Fibroblast of mammary gland (primary cell): ENCODE measurements around the gene AMPH.

Experiments
- DNase-seq: peaks from one replicate; pipeline ENCODE4 v3.0.0-alpha.2; 2010; ENCODE audit warnings: low read depth
- H3K4me3 ChIP-seq: 2 replicates; pipeline ENCODE4 v1.5.1; 2011; ENCODE audit warnings: low read depth, mild to moderate bottlenecking, low read length, moderate library complexity; ENCODE audit not compliant: control insufficient read depth
- TF ChIP-seq, protein P1 (sequence below): conservative IDR thresholded peaks from 2 replicates; pipeline ENCODE4 v1.5.1; 2011; ENCODE audit warnings: low read depth, low read length, inconsistent platforms; ENCODE audit not compliant: control insufficient read depth, insufficient read depth

Gene AMPH

GRCh38 chr7:38628630-38629385 lies 2.4 kb downstream of the AMPH start:
- TF ChIP-seq, protein P1, sequence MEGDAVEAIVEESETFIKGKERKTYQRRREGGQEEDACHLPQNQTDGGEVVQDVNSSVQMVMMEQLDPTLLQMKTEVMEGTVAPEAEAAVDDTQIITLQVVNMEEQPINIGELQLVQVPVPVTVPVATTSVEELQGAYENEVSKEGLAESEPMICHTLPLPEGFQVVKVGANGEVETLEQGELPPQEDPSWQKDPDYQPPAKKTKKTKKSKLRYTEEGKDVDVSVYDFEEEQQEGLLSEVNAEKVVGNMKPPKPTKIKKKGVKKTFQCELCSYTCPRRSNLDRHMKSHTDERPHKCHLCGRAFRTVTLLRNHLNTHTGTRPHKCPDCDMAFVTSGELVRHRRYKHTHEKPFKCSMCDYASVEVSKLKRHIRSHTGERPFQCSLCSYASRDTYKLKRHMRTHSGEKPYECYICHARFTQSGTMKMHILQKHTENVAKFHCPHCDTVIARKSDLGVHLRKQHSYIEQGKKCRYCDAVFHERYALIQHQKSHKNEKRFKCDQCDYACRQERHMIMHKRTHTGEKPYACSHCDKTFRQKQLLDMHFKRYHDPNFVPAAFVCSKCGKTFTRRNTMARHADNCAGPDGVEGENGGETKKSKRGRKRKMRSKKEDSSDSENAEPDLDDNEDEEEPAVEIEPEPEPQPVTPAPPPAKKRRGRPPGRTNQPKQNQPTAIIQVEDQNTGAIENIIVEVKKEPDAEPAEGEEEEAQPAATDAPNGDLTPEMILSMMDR: no peak
- DNase-seq: peak; percentile 74
- H3K4me3 ChIP-seq: no peak overlapping the region

GRCh38 chr7:38625866-38626265 lies 5.3 kb downstream of the AMPH start:
- no peak for DNase-seq
- H3K4me3 ChIP-seq: no peak overlapping the region
- TF ChIP-seq, protein P1: no peak

DNA sequence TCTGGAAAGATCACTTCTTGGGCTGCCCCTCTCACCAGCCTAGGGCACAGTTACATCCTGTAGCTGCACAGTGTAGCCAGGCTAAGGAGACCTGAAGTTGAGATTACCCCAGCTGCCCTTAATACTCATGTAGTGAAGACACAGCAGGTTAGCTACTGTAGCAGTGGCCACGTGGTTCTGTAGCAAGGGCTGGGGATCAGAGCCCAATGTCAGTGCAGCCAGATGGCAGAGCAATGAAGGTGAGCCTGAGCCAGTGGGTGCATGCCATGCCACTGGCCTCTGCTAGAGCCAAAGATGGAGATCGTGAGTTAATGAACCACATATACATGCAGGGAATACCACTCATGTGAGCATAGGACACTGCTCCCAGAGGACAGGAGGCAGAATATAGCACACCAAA lies 15.5 kb downstream of the AMPH start:
- DNase-seq: no peak
- TF ChIP-seq, protein P1: no peak
- no peak overlapping the region for H3K4me3 ChIP-seq

DNA sequence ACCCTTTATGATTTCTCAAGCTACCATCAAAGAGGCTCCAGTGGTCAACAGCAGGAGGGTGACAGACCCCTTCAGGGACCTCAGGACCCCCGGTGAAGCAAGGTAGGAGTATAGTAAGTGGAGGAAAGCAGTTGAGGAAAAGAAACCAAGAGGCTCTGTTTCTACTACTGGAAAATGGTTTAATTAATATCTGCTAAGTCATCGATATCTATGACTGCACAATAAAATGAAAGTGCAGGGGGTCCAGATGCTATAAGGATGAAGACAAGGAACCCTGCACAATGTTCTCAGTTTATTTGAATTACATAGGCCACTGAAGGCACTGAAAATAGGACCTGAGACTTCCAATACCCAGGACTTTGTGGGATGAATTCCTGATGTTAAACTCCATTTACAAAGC lies 23.7 kb downstream of the AMPH start:
- TF ChIP-seq, protein P1: no peak
- no peak for DNase-seq
- no peak overlapping the region for H3K4me3 ChIP-seq

DNA sequence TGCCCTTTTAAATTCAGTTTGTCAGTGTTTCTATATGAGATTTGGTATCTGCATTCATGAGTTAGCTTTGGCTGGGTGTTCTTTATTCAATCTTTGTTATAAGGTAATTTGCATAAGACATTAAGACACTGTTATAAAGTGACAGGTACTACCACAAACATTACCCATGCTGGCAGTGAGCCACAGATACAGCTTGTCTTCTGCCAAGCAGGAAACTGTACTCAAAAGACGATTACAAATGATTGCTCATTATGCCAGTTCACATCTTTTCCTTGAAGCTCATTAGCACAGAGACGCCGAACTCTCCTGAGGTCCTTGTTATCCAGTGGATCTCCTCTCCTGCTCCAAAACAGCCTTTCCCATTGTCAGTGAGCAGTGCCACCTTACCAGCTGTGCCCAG lies 30.4 kb downstream of the AMPH start:
- TF ChIP-seq, protein P1: no peak
- no peak overlapping the region for H3K4me3 ChIP-seq
- DNase-seq: no peak

GRCh38 chr7:38594949-38595348 lies 36.2 kb downstream of the AMPH start:
- H3K4me3 ChIP-seq: no peak overlapping the region
- DNase-seq: no peak
- TF ChIP-seq, protein P1: no peak
